ENCODE results near the gene FAM136A.
"Not testable (repeated sequence)": the region's sequence is repeated elsewhere in the genome, so short reads cannot be mapped to it uniquely, and the experiment has no call there.

The FAM136A gene

DNA sequence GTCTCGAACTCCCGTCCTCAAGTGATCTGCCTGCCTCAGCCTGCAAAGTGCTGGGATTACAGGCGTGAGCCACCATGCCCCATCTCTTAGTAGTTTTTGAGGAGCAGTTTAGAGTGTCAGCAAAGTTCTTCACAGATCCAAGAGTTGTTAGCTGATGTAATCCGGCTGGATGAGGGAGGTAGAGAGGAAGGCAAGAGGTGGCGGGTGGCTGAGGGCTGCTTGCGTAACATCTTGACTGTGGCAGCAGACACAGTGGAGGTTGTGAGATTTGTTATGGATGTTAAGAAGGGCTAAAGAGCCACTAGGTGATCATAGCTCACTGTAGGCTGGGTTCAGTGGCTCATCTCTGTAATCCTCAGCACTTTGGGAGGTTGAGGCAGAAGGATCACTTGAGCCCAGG lies 19.5 kb upstream of the FAM136A start:
- TF ChIP-seq, protein P1, sequence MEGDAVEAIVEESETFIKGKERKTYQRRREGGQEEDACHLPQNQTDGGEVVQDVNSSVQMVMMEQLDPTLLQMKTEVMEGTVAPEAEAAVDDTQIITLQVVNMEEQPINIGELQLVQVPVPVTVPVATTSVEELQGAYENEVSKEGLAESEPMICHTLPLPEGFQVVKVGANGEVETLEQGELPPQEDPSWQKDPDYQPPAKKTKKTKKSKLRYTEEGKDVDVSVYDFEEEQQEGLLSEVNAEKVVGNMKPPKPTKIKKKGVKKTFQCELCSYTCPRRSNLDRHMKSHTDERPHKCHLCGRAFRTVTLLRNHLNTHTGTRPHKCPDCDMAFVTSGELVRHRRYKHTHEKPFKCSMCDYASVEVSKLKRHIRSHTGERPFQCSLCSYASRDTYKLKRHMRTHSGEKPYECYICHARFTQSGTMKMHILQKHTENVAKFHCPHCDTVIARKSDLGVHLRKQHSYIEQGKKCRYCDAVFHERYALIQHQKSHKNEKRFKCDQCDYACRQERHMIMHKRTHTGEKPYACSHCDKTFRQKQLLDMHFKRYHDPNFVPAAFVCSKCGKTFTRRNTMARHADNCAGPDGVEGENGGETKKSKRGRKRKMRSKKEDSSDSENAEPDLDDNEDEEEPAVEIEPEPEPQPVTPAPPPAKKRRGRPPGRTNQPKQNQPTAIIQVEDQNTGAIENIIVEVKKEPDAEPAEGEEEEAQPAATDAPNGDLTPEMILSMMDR (conservative IDR thresholded peaks at IDR 0.05; ENCODE audit: control insufficient read depth, insufficient read depth, low read depth, low read length): no peak
- no peak for DNase-seq (ENCODE audit: low read depth)
- H3K4me3 ChIP-seq (ENCODE audit: control insufficient read depth, low read depth, low read length): no peak overlapping the region

- no peak overlapping the region for H3K4me3 ChIP-seq (ENCODE audit: control insufficient read depth, low read depth, low read length)
- DNase-seq (ENCODE audit: low read depth): no peak
- TF ChIP-seq, protein P1 (conservative IDR thresholded peaks at IDR 0.05; ENCODE audit: control insufficient read depth, insufficient read depth, low read depth, low read length): no peak
These were observed 12.8 kb upstream of the FAM136A start for GRCh38 chr2:70314640-70315039.

DNA sequence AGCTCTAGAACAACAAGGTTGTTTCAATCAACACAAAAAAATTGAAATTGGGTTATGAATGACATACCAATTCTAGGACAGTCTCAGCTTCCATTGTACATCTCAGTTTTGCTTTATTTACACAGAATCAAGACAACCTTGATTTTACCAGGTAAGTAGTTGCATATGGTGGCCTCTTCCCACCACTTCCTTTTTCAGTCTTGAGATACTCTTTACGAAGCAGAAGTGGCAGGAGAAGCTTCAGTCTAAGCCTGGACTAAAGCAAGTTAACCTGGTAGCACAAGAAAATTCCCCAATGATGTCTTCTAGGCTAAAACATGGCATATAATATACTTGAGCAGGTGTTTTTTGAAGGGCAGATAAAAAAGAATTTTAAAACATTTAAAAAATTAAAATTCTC lies 10.7 kb upstream of the FAM136A start:
- H3K4me3 ChIP-seq (ENCODE audit: control insufficient read depth, low read depth, low read length): no peak overlapping the region
- DNase-seq (ENCODE audit: low read depth): no peak
- TF ChIP-seq, protein P1 (conservative IDR thresholded peaks at IDR 0.05; ENCODE audit: control insufficient read depth, insufficient read depth, low read depth, low read length): no peak

- TF ChIP-seq, protein P1 (conservative IDR thresholded peaks at IDR 0.05; ENCODE audit: control insufficient read depth, insufficient read depth, low read depth, low read length): no peak
- H3K4me3 ChIP-seq (ENCODE audit: control insufficient read depth, low read depth, low read length): no peak overlapping the region
- DNase-seq (ENCODE audit: low read depth): no peak
These were observed 9.0 kb upstream of the FAM136A start for GRCh38 chr2:70310899-70311298.

DNA sequence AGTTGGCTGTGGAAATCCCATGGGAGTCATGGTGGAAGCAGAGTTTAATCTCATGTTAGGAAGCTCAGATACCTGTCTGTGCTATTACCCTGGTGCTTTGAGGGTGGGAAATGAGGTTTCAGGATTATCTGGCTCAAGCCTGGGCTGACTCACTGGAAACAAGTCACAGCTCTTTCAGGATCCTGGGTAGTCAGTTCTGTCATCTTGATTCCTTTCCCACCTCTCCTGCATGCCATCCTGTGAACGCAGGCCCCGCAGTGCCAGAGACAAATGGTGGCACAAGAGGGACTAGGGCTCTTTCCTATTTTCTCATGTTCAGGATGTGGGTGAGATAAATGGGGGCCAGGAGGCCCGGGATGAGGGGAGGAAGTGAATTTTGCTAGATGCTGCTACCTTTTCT lies 3.7 kb upstream of the FAM136A start:
- H3K4me3 ChIP-seq (ENCODE audit: control insufficient read depth, low read depth, low read length): no peak overlapping the region
- no peak for DNase-seq (ENCODE audit: low read depth)
- TF ChIP-seq, protein P1 (conservative IDR thresholded peaks at IDR 0.05; ENCODE audit: control insufficient read depth, insufficient read depth, low read depth, low read length): no peak

DNA sequence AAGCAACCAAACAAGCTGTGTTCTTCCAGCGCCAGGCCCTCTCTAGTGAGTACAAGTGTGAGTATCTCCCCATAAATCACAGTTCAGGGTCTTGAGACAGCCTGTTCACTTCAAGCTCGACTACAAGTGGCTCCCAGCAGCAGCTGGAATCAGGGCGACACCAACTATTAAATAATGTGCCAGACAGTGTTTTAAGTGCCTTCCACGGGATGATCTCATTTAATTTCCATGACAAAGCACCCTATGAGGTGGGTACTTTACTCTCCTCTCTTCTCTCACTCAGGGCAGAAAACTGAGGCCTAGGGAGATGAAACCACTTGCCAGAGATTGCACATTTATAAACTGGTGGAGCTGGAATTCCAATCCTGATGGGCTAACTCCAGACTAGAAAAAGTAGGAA lies 2.6 kb upstream of the FAM136A start:
- TF ChIP-seq, protein P1 (conservative IDR thresholded peaks at IDR 0.05; ENCODE audit: control insufficient read depth, insufficient read depth, low read depth, low read length): no peak
- H3K4me3 ChIP-seq (ENCODE audit: control insufficient read depth, low read depth, low read length): no peak overlapping the region
- no peak for DNase-seq (ENCODE audit: low read depth)

DNA sequence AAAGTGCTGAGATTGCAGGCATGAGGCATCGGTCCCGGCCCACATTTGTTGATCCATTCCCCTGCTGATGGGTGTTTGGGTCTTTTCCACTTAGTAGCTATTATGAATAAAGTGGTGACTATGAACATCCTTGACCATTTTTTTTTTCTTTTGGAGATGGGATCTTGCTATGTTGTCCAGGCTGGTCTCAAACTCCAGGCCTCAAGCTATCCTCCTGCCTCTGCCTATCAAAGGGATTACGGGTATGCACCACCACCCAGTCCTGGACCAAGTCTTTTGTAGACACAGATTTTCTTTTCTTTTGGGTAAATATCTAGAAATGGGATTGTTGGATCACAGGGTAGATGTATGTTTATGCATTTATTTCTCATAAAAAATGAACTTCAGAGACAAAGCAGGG lies 1.3 kb upstream of the FAM136A start:
- DNase-seq (ENCODE audit: low read depth): no peak
- no peak overlapping the region for H3K4me3 ChIP-seq (ENCODE audit: control insufficient read depth, low read depth, low read length)
- TF ChIP-seq, protein P1 (conservative IDR thresholded peaks at IDR 0.05; ENCODE audit: control insufficient read depth, insufficient read depth, low read depth, low read length): no peak

DNA sequence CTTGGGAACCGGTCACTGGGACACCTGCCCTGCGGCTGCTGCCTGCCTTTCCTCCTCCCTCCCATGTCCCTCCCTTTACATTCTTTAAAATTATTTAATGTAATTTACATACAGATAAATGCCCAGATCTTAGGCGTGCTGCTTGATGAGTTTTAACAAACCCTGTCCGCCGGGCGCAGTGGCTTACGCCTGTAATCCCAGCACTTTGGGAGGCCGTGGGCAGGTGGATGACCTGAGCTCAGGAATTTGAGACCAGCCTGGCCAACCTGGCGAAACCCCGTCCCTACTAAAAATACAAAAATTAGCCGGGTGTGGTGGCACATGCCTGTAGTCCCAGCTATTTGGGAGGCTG lies 304 bp upstream of the FAM136A start:
- not testable (repeated sequence) for DNase-seq (ENCODE audit: low read depth); H3K4me3 ChIP-seq (ENCODE audit: control insufficient read depth, low read depth, low read length)
